ENCODE data around the gene NTF3.

GRCh38 chr12:5395443-5396271 is 36.3 kb upstream of the NTF3 start:
- TF ChIP-seq POLR2A (IDR thresholded peaks at IDR 0.05), result no peak
- no peak for TF ChIP-seq CTCF (IDR thresholded peaks at IDR 0.05)
- TF ChIP-seq POLR2AphosphoS5 (IDR thresholded peaks at IDR 0.05), result no peak
